CD4-positive, alpha-beta T cell treated with Interferon gamma for 1 hour (primary cell): ENCODE data around the gene SCN9A.
"Not testable (repeated sequence)": the region's sequence is repeated elsewhere in the genome, so short reads cannot be mapped to it uniquely, and the experiment has no call there.

Experiments used
- DNase-seq: peaks from one replicate; pipeline ENCODE4 v3.0.0-alpha.2; 2020

Gene SCN9A

DNA sequence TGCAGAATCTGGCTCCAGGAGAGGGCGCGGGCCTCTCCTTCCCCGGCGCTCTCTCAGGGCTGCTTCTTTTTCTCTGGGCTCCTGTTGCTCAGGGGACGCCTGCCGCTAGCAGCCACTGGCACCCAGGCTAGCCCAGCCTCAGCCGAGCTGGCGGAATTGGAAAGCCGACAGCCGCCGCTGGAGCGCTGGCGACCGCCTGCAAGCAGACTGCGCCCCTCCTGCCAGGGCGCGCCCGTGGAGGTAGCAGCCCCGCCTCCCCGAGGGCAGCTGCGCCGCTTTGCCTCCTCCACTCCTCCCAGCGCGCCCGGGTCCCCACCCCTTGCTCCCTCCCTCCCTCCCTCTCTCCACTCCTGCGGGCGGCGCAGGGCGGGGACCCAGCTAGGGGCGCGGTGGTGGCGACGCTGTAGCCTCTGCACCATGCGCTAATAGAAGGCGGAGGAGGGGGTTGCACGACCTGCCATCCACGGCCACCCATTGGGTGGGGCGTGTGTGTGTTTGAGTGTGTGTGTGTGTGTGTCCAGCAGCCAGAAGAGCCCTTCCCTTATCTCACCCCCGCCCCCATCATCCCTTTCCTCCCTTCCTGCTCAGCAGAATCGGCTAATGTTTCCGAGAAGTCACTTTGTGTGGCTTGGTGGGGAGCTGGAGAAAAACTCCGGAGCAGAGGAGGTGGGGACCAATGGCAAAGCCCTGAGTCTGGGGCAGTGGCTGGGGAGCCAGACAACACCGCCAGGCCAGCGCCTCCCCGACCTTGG lies at the start of gene SCN9A:
TSS of gene SCN9A (minus strand) at position 209 of the 752 bp plus-strand sequence. CDS start 64,188 bp downstream, outside the sequence.
- peak; percentile 13 for DNase-seq

DNA sequence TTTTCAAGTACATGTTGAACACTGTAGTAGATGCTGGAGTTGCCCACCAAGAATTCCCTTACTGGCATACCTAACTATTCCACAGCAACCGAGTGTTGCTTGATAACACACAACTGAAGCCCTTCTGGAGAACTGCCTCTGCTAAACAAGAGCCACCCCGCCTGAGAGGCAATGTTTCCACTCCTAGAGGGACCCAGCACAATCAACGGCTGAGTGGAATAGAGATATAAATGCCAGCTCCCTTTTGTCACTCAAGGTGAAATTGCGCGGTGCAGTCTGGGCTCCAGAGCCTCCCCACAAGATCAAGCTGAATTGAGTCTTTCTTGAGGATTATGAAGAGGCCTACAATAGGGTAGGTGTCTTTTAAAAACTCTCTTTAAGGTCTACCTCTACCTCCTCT lies 49.1 kb upstream of the SCN9A start:
- no peak for DNase-seq

- DNase-seq, result no peak
Measured at GRCh38 chr2:166419616-166419934, 43.8 kb upstream of the SCN9A start.

DNA sequence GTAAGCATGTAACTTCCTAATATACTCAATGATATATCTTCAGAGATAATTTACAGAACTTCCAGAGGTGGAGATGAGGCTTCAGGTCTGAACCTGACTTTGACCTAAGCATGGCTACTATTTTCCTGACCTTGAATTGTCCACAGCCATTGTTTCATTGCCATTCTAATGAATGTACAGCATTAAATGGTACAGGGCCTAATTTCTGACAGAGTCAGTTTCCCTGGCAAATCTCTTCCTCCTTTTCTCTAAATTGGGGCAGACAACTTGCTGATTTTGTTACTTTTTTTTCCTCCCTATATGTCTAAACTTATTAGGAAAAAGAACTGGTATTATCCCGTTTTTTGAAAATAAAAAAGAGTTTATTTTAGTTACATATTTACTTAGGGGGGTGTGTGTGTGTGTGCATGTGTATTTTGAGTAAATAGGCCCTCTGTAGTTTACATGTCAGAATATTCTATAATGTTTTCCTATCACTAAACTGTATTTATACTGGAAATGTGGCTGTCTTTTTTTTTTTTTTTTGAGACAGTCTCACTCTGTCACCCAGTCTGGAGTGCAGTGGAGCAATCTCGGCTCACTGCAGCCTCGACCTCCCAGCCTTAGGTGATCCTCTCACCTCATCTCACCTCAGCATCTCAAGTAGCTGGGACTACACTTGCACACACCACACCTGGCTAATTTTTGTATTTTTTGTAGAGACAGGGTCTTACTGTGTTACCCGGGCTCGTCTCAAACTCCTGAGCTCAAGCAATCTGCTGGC lies 43.3 kb upstream of the SCN9A start:
- DNase-seq, result no peak

DNA sequence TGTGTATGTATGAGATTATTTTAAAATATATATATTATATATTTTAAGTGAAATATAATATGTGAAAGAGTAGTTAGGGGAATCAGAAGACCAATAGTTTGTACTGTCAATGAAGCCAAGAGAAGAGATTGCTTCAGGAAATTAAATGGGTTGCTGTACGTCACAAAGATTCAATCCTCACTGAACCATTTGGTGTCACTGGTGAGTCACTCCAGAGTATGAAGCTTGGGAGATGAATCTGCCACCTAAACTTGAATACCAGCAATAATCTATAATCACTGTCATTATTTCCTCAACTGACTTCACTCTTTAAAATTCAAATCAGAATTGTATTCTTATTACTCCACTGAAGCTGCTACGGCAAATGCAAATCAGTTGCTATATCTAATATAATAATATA lies 41.9 kb upstream of the SCN9A start:
- DNase-seq, result no peak

GRCh38 chr2:166413255-166413654 lies 37.5 kb upstream of the SCN9A start:
- no peak for DNase-seq

- DNase-seq, result no peak
Measured at GRCh38 chr2:166411473-166412230, 35.9 kb upstream of the SCN9A start.

- DNase-seq, result no peak
Measured at GRCh38 chr2:166410828-166411472, 35.2 kb upstream of the SCN9A start.

- not testable (repeated sequence) for DNase-seq
Measured at GRCh38 chr2:166407746-166408145, 32.0 kb upstream of the SCN9A start.

DNA sequence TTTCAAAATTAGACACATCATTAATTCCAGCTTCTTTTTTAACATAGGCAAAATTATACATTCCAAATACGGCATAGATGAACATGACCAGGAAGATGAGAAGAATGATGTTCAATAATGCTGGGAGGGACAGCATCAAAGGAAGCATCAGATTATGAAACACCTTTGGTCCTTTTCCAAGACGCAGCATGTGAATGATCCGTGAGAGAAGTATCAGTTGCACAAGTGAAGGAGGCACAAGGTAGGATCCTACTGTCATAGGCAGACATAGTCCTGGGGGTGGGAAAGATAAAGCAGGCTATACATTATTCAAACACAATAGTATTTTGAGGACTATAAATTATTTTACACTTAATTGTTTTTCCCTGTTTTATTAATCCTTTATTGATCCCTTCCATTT lies 30.6 kb upstream of the SCN9A start:
- no peak for DNase-seq

DNA sequence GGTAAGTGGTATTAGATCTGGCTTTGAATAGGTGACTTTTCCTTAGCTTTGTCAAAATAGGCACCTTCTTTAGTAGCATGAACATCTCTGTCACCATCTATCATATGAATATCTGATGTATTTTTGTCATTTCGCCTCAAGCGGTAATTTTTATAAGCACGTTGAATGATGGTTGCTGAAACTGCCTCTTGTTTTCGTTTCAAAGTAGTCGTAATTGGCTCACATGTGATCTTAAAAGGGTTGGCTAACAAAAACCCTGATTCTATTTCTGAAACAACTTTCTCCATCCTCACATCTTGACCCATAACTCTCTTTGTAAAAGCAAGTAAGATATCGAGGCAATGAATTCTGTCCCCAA lies 29.8 kb upstream of the SCN9A start:
- DNase-seq, result no peak

GRCh38 chr2:166404831-166405568 lies 29.3 kb upstream of the SCN9A start:
- no peak for DNase-seq

DNA sequence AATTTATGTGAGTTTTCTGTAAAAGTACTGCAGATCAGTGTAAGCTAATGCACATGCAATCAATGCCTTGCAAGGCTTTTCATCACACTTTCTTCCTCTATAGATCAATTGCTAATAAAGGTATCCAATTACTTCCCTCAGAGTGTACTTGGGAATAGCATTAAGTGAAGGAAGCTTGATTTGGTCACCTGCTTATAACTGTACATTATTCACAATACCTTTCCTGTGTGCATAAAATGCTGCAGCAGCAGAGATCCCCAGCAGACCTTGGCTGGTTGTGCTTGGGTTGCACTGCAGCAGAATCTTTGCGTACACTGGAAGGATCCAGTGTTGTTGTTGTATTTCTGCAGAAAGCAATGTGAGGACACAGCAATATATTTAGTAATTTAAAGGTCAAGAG lies 18.5 kb upstream of the SCN9A start:
- DNase-seq, result no peak

DNA sequence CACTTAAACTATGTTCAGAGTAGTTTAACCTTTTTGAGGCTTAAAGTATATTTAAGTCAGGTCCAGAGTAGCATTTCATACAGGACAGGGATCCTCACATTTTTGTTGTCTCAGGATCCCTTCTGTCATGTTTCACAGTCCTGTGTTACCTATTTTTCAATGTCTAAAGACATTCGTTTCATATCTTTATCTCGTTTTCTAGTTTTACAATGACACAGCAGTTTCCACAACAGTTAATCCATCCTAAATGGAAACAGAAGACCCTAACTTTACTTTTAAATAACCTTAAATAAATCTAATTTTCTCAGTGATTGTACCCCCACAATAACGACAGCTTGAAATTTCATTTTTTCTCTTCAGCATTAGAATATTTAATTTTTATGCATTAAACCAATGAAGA lies 17.3 kb upstream of the SCN9A start:
- no peak for DNase-seq

GRCh38 chr2:166388481-166389070 lies 12.8 kb upstream of the SCN9A start:
- DNase-seq, result no peak

DNA sequence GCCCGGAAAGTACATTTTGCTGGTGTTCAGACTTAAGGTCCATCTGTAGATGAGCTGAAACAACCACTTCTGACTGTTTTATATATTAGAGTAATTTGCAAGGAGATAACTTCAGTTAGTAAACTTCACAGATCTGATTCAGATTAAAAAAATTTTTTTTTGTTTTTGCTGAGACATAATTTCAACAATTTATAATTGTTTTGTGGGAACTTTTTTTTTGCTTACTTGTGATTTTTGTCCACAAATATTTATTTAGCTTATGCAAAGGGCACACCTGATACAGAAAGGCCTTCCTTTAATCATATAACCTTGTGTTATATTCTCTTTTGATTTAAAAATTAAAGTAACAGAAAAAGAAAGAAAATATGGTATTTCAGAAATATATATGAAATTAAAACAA lies 9.6 kb upstream of the SCN9A start:
- no peak for DNase-seq

DNA sequence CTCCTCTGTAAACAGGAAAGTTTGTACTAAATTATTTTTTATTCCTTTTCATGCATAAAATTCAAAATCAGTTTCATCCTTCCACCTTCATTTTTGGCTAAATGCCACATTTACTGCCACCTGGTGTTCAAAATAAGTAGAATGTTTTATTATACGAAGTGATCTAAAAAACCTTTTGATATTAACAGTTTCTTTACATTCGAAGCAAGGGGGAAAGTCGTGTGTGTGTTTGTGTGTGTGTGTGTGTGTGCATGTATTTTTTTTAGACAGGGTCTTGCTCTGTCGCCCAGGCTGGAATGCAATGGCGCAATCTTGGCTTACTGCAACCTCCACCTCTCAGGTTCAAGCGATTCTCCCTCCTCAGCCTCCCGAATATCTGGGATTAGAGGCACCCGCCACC lies 9.0 kb upstream of the SCN9A start:
- no peak for DNase-seq

DNA sequence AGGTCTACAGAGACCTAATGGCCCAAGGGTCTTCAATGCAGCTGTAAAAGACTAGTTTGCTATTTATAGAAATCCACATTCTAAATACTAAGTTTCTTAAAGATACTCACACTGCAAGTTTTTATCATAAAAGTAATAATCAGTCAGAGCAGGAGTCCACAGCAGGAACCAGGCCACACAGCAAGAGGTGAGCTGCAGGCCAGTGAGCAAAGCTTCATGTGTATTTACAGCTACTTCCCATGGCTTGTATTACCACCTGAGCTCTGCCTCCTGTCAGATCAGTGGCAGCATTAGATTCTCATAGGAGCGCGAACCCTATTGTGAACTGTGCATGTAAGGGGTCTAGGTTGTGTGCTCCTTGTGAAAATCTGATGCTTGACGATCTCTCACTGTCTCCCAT lies 6.7 kb upstream of the SCN9A start:
- DNase-seq, result no peak

DNA sequence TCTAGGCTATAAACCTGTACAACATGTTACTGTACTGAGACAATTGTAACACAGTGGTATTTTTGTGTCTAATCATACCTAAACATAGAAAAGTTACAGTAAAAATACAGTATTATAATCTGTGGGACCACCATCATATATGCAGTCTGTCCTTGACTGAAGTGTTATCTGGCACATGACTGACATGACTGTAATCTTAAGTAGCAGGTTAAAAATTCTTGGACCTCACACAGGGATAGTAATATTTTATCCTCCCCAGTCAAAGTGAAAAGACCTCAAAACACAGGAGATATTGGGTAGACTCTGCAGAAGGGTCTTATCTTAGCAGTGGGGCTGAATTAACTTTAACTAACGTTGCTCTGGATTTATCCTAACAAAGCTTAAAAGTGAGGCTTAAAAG lies 4.9 kb upstream of the SCN9A start:
- DNase-seq, result no peak

GRCh38 chr2:166376873-166377272 lies 1.1 kb upstream of the SCN9A start:
- no peak for DNase-seq

DNA sequence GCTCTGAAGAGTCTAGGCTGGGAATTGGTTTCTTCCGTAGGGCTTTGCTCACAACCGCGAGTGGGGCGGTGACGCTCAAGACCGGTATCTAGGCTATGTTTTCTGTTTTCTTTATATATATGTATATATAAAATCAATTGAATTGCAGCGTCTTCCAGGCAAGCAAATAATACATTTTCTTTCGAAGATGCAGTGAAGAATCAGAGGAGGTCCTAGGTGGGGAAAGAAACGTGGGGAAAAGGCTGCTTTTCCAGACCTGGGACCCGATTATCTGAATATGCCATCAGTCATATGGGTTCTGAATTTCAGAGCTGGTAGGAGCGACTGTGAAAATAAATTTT lies 714 bp upstream of the SCN9A start:
- no peak for DNase-seq

- peak; percentile 1 for DNase-seq
Measured at GRCh38 chr2:166375195-166375735, 479 bp downstream of the SCN9A start.
